ENCODE data around the gene ZNF738. TPM values are rescaled to one million over a fixed set of nuclear protein-coding genes. Genes with fewer than 3 reads are reported as not detected.

ZNF738 gene
- total RNA-seq, 1 experiment from 2014 or later: 4.6 TPM

DNA sequence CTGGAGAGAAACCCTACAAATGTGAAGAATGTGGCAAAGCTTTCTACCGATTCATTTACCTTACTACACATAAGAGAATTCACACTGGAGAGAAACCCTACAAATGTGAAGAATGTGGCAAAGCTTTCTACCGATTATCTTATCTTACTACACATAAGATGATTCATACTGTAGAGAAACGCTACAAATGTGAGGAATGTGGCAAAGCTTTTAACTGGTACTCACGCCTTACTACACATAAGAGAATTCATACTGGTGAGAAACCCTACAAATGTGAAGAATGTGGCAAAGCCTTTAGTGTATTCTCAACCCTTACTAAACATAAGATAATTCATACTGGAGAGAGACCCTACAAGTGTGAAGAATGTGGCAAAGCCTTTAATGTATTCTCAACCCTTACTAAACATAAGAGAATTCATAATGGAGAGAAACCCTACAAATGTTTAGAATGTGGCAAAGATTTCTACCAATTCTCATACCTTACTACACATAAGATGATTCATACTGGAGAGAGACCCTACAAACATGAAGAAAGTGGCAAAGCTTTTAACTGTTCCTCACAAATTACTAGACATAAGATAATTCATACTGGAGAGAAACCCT lies 25.3 kb downstream of the ZNF738 start:
- Histone ChIP-seq H3K4me3 (ENCODE audit: insufficient read depth, low read depth, low read length) (no peak overlapping the region), H3K36me3 (replicated peaks; ENCODE audit: control insufficient read depth, insufficient read depth, low read length) (peaks cover 6% of the 10 kb centered on the region)
- no peak for DNase-seq

DNA sequence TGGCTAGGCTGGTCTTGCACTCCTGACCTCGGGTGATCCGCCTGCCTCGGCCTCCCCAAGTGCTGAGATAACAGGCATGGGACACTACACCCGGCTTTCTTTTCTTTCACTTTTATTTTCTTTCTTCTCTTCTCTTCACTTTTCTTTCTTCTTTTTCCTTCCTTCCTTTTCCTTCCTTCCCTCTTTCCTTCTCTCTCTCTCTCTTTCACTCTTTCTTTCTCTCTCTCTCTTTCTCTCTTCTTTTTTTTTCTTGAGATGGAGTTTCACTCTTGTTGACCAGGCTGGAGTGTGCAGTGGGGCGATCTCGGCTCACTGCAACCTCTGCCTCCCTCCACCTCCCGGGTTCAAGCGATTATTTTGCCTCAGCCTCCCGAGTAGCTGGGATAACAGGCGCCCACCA lies 37.3 kb downstream of the ZNF738 start:
- Histone ChIP-seq H3K27me3 (ENCODE audit: control insufficient read depth, insufficient read depth, low read length) (no peaks in the 10 kb centered on the region), H3K36me3 (replicated peaks; ENCODE audit: control insufficient read depth, insufficient read depth, low read length) (0 out of 2 replicates have a peak, but pooled peaks cover 2% of the 10 kb centered on the region), H3K4me3 (ENCODE audit: insufficient read depth, low read depth, low read length) (no peak overlapping the region)
- DNase-seq: no peak

More for the DNA sequence above, 25.3 kb downstream of the ZNF738 start:
- H3K27me3 ChIP-seq (ENCODE audit: control insufficient read depth, insufficient read depth, low read length): no peaks in the 10 kb centered on the region

DNA sequence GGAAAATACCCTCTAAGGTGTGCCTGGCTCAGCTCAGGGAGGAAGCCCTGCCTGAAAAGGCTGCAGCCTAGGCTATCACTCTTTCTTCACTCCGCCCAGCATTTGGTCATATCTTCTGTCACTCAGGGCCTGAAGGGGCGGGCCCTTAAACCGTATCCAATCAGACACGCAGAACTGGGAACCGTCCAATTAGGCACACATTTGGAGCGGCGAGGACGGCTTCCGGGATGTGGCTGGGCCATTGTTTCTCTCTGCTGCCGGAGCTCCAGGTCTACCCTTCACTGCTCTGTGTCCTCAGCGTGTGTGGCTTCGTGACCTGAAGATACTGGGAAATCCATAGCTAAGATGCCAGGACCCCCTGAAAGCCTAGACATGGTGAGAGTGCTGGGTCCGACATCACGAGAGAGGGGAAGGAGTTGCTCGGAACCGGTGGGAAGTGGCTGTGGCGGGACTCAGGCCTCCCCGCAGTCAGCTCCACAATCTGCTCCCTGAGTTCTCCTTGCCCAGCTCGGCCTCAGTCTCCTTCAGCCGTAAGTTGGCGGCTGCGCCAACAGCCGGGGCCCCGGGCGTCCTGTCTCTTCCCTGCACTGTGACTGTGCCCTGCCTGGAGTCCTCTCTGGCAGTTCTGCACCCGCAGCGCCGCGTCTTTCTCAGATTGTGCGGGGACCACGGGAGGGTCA lies 38.2 kb downstream of the ZNF738 start, which contains the start of gene ZNF493:
TSS of gene ZNF493 (plus strand) at position 241 of the 680 bp plus-strand sequence. CDS start at position 346, 105 bp downstream.
- peak; percentile 81 for DNase-seq
- Histone ChIP-seq H3K36me3 (replicated peaks; ENCODE audit: control insufficient read depth, insufficient read depth, low read length) (0 out of 2 replicates have a peak, but pooled peaks cover 2% of the 10 kb centered on the region), H3K4me3 (ENCODE audit: insufficient read depth, low read depth, low read length) (peak within 1 kb of the TSS; percentile 84), H3K27me3 (ENCODE audit: control insufficient read depth, insufficient read depth, low read length) (no peaks in the 10 kb centered on the region)

DNA sequence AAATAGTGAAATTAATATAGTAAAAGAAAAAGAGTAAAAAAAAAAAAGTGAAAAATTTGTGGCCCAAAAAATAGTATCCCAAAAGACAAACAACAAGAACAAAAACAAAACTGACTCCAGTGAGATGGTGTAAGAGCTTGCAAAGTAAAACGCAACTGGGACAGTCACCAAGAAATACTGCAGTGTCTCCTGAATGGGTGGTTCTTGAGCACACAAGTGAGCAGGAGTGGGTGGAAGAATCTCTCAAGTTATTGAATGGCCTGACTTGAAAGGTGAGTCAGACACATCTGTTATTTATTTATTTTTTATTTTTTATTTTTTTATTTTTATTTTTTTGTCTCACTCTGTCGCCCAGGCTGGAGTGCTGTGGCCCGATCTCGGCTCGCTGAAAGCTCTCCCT lies 40.1 kb downstream of the ZNF738 start:
- Histone ChIP-seq H3K4me3 (ENCODE audit: insufficient read depth, low read depth, low read length) (no peak overlapping the region), H3K36me3 (replicated peaks; ENCODE audit: control insufficient read depth, insufficient read depth, low read length) (0 out of 2 replicates have a peak, but pooled peaks cover 2% of the 10 kb centered on the region), H3K27me3 (ENCODE audit: control insufficient read depth, insufficient read depth, low read length) (no peaks in the 10 kb centered on the region)
- DNase-seq: no peak

DNA sequence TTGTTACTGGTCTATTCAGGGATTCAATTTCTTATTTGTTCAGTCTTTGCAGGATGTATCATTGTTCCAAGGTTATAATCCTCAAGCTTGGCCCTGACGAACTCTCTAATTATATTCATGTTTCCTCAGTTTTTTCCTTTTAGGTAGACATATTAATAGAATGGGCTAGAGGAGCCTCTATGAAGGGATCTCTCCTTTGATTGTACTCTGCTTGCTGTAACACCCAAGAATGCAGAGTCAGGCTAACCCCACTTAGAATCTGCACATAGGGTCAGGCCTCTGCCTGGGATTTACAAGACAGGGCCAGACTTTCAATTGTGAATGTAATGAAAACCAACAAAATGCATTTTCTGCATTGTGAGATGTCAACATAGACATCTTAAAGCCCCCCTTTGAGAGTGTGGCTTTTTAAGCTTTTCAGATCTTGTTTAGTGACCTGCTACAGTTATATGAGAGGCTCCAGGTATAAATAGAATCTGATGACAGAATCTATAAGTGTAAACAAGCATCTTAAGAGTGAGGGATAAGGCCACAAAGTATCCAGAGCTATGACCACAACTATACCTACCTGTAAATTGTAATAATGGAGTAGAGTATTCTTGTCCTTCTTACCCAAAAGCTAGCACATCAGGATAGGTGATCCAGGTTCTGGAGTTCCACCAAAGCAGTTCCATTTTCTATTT lies 43.6 kb downstream of the ZNF738 start:
- Histone ChIP-seq H3K36me3 (replicated peaks; ENCODE audit: control insufficient read depth, insufficient read depth, low read length) (peaks cover 2% of the 10 kb centered on the region; the same call in 1 of the 2 replicates), H3K4me3 (ENCODE audit: insufficient read depth, low read depth, low read length) (no peak overlapping the region), H3K27me3 (ENCODE audit: control insufficient read depth, insufficient read depth, low read length) (no peaks in the 10 kb centered on the region)
- DNase-seq: no peak

DNA sequence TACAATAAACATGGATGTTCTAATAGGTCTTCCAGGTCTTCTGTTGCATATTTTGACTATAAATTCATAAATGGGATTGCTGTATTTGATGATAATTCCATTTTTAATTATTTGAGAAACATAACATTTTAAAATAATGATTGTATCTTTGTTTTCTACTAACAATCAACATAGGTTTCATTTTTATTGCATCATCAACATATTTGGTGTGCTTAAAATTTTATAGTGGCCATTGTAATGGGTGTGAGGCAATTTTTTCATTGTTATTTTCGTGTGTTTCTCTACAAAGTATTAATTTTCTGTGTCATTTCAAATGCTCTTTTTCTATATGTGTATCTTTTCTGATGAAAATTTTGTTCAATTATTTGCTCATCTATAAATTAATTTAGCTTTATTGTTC lies 51.4 kb downstream of the ZNF738 start:
- Histone ChIP-seq H3K36me3 (replicated peaks; ENCODE audit: control insufficient read depth, insufficient read depth, low read length) (no peaks in the 10 kb centered on the region; the same call in none of the 2 replicates), H3K27me3 (ENCODE audit: control insufficient read depth, insufficient read depth, low read length) (no peaks in the 10 kb centered on the region), H3K4me3 (ENCODE audit: insufficient read depth, low read depth, low read length) (no peak overlapping the region)
- no peak for DNase-seq

DNA sequence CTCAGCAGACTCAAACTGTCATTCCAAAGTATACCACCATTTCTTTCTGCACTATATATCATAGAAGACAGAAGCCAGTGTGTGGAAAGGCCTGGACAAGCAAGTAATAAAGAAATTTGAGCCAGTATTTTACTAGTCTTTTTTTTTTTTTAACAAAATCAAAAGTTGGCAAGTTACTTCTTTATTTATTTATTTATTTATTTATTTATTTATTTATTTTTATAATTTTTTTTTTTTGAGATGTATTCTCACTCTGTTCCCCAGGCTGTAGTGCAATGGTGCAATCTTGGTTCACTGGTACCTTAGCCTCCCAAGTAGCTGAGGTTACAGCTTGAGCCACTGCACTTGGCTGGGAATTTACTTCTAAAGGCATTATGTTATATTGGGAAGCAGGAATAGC lies 63.4 kb downstream of the ZNF738 start:
- Histone ChIP-seq H3K27me3 (ENCODE audit: control insufficient read depth, insufficient read depth, low read length) (no peaks in the 10 kb centered on the region), H3K36me3 (replicated peaks; ENCODE audit: control insufficient read depth, insufficient read depth, low read length) (no peaks in the 10 kb centered on the region; the same call in none of the 2 replicates), H3K4me3 (ENCODE audit: insufficient read depth, low read depth, low read length) (no peak overlapping the region)
- no peak for DNase-seq

DNA sequence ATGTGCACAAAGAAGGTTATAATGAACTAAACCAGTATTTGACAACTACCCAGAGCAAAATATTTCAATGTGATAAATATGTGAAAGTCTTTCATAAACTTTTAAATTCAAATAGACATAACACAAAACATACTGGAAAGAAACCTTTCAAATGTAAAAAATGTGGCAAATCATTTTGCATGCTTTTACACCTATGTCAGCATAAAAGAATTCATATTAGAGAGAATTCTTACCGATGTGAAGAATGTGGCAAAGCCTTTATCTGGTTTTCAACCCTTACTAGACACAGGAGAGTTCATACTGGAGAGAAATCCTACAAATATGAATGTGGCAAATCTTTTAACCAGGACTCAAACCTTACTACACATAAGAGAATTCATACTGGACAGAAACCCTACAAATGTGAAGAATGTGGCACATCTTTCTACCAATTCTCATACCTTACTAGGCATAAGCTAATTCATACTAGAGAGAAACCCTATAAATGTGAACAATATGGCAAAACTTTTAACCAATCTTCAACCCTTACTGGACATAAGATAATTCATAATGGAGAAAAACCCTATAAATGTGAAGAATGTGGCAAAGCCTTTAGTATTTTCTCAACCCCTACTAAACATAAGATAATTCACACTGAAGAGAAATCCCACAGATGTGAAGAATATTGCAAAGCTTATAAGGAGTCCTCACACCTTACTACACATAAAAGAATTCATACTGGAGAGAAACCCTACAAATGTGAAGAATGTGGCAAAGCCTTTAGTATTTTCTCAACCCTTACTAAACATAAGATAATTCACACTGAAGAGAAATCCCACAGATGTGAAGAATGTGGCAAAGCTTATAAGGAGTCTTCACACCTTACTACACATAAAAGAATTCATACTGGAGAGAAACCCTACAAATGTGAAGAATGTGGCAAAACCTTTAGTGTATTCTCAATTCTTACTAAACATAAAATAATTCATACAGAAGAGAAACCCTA lies 64.5 kb downstream of the ZNF738 start:
- Histone ChIP-seq H3K4me3 (ENCODE audit: insufficient read depth, low read depth, low read length) (no peak overlapping the region), H3K27me3 (ENCODE audit: control insufficient read depth, insufficient read depth, low read length) (no peaks in the 10 kb centered on the region), H3K36me3 (replicated peaks; ENCODE audit: control insufficient read depth, insufficient read depth, low read length) (no peaks in the 10 kb centered on the region; the same call in 1 of the 2 replicates)
- no peak for DNase-seq

Other genes starting within 250 kb of the ZNF738 start
- gene ZNF431, start 217.0 kb upstream of the ZNF738 start, total RNA-seq (2014; rRNA removed; shearing (Covaris generic)): 2.6 and 5.2 TPM in 2 replicates
- 6.5 and 7.6 TPM in 2 replicates for gene ZNF708, start 29.6 kb upstream of the ZNF738 start, total RNA-seq (2014; rRNA removed; shearing (Covaris generic))
- 3.1 and 5.2 TPM in 2 replicates for gene ZNF493, start 38.1 kb downstream of the ZNF738 start, total RNA-seq (2014; rRNA removed; shearing (Covaris generic))
- gene ZNF429, start 146.6 kb downstream of the ZNF738 start, total RNA-seq (2014; rRNA removed; shearing (Covaris generic)): 4.8 and 5.4 TPM in 2 replicates

Measured in H7 (cell line).